HCT116 (cell line): ENCODE data around the gene PCARE. TPM values are rescaled to one million over a fixed set of nuclear protein-coding genes. Genes with fewer than 3 reads are reported as not detected.

ENCODE experiments used
- ATAC-seq: fragments of 200-7000 bp; cut with Tn5 transposase; 2 replicates; pipeline ENCODE4 v1.9.1; 2020; ENCODE audit warnings: mild to moderate bottlenecking, moderate library complexity
- BruUV-seq: library from RNA; stranded (reverse); fragments of 400-500 nt; replicated peaks from 2 replicates; lab custom pipeline; 2021; lab: Mats Ljungman, UMichigan
- CTCF ChIA-PET: fragments of 300-600 bp; sonication (Branson Sonifier 250); formaldehyde crosslinking; loops from one replicate; lab custom pipeline; 2021; ENCODE audit warnings: antibody characterized with exemption; lab: Charles Lee
- POLR2A ChIA-PET: fragments of 300-600, 350-600 bp; sonication (Branson Sonifier 250); formaldehyde crosslinking; loops from one replicate; lab custom pipeline; 2021; ENCODE audit warnings: antibody characterized with exemption; lab: Charles Lee
- RAD21 ChIA-PET, 2 experiments: fragments of 300-600 bp; sonication (Branson Sonifier 250); formaldehyde crosslinking; loops; one replicate each; lab custom pipeline; 2023; ENCODE audit warnings: low total read pairs in 2 of 2; ENCODE audit not compliant: uncharacterized antibody in 2 of 2, unreplicated experiment in 2 of 2, low non-redundant PET in 1 of 2; lab: Charles Lee
- DNase-seq: peaks from one replicate; pipeline ENCODE4 v3.0.0-alpha.2; 2010; ENCODE audit warnings: low read depth, low spot score
- H2AFZ ChIP-seq: fragments of 200-600 bp; shearing (Covaris generic), sonication (generic); 2 replicates; pipeline ENCODE4 v1.6.1; 2017; ENCODE audit warnings: low read depth, mixed run types, mixed read lengths, antibody characterized with exemption, low read length; ENCODE audit not compliant: poor library complexity, severe bottlenecking
- H3K27ac ChIP-seq: 2 replicates; pipeline ENCODE4 v1.5.1; 2012; ENCODE audit warnings: low read depth, low read length
- H3K27me3 ChIP-seq: fragments of 200-600 bp; sonication (generic); 2 replicates; pipeline ENCODE4 v1.6.1; 2016; ENCODE audit warnings: mixed run types, low read length, mixed read lengths; ENCODE audit not compliant: insufficient read depth
- H3K36me3 ChIP-seq, 2 experiments: fragments of 200-500 bp in 1 of 2; fragments of 200-600 bp in 1 of 2; sonication (Bioruptor generic) in 1 of 2; sonication (generic) in 1 of 2; 2 replicates each; pipeline versions ENCODE4 v1.5.1 to v1.6.1; 2014 to 2016; ENCODE audit warnings: low read length in 2 of 2, inconsistent platforms in 1 of 2, mixed read lengths in 1 of 2, mixed run types in 1 of 2; ENCODE audit not compliant: insufficient read depth in 2 of 2, control insufficient read depth in 1 of 2
- H3K4me1 ChIP-seq, 2 experiments: fragments of 200-600 bp in 1 of 2; sonication (generic) in 1 of 2; 2 replicates each; pipeline versions ENCODE4 v1.5.1 to v1.6.1; 2012 to 2017; ENCODE audit warnings: low read length in 2 of 2, inconsistent platforms in 1 of 2, mild to moderate bottlenecking in 1 of 2, mixed read lengths in 1 of 2, mixed run types in 1 of 2, moderate library complexity in 1 of 2; ENCODE audit not compliant: insufficient read depth in 2 of 2, control insufficient read depth in 1 of 2
- H3K4me2 ChIP-seq: fragments of 200-600 bp; sonication (generic); 2 replicates; pipeline ENCODE4 v1.6.1; 2017; ENCODE audit warnings: mixed run types, low read length, mixed read lengths
- H3K4me3 ChIP-seq, 2 experiments: fragments of 200-600 bp in 1 of 2; sonication (generic) in 1 of 2; replicated peaks in 1 of 2; 2 replicates each; pipeline ENCODE4 v1.5.1; 2011 to 2016; ENCODE audit warnings: low read length in 2 of 2, control low read depth in 1 of 2, low read depth in 1 of 2, mild to moderate bottlenecking in 1 of 2, mixed read lengths in 1 of 2, mixed run types in 1 of 2
- H3K79me2 ChIP-seq: fragments of 200-600 bp; sonication (generic); 2 replicates; pipeline ENCODE4 v1.6.1; 2017; ENCODE audit warnings: mild to moderate bottlenecking, mixed run types, low read length, moderate library complexity, mixed read lengths; ENCODE audit not compliant: insufficient read depth
- H3K9ac ChIP-seq: fragments of 200-600 bp; sonication (generic); 2 replicates; pipeline ENCODE4 v1.6.1; 2016; ENCODE audit warnings: low read length, mixed read lengths
- H3K9me2 ChIP-seq: fragments of 200-600 bp; sonication (generic), shearing (Covaris generic); 2 replicates; pipeline ENCODE4 v1.6.1; 2017; ENCODE audit warnings: mixed run types, mild to moderate bottlenecking, moderate library complexity; ENCODE audit not compliant: insufficient read depth
- H3K9me3 ChIP-seq, 2 experiments: fragments of 200-500 bp in 1 of 2; fragments of 200-600 bp in 1 of 2; sonication (Bioruptor generic) in 1 of 2; sonication (generic) in 1 of 2; 2 replicates each; pipeline ENCODE4 v1.6.1; 2014 to 2017; ENCODE audit warnings: low read length in 2 of 2, mixed read lengths in 2 of 2, inconsistent platforms in 1 of 2, low read depth in 1 of 2, mild to moderate bottlenecking in 1 of 2, mixed run types in 1 of 2, moderate library complexity in 1 of 2; ENCODE audit not compliant: control insufficient read depth in 1 of 2, insufficient read depth in 1 of 2
- H4K20me1 ChIP-seq: fragments of 200-600 bp; sonication (generic), shearing (Covaris generic); 2 replicates; pipeline ENCODE4 v1.6.1; 2017; ENCODE audit warnings: mixed run types, mild to moderate bottlenecking, moderate library complexity; ENCODE audit not compliant: insufficient read depth
- ATF3 ChIP-seq: IDR thresholded peaks from 2 replicates; pipeline ENCODE4 v1.6.1; 2012
- CEBPB ChIP-seq: IDR thresholded peaks from 2 replicates; pipeline ENCODE4 v1.6.1; 2012; ENCODE audit warnings: low read depth
- ELF1 ChIP-seq: IDR thresholded peaks from 2 replicates; pipeline ENCODE4 v1.6.1; 2012; ENCODE audit warnings: low read depth, borderline replicate concordance
- EZH2 ChIP-seq: fragments of 200-600 bp; sonication (generic); IDR thresholded peaks from 2 replicates; pipeline ENCODE4 v1.6.1; 2017; ENCODE audit warnings: antibody characterized with exemption, mixed run types
- JUND ChIP-seq: IDR thresholded peaks from 2 replicates; pipeline ENCODE4 v1.6.1; 2012
- RAD21 ChIP-seq: IDR thresholded peaks from 2 replicates; pipeline ENCODE4 v1.6.1; 2012; ENCODE audit warnings: low read depth, mild to moderate bottlenecking
- SIN3A ChIP-seq: IDR thresholded peaks from 2 replicates; pipeline ENCODE4 v1.6.1; 2012; ENCODE audit warnings: low read depth
- SRF ChIP-seq: IDR thresholded peaks from 2 replicates; pipeline ENCODE4 v1.6.1; 2012; ENCODE audit warnings: low read depth
- TCF7L2 ChIP-seq: IDR thresholded peaks from 2 replicates; pipeline ENCODE4 v1.7.0; 2011; ENCODE audit warnings: borderline replicate concordance, inconsistent platforms; ENCODE audit not compliant: insufficient read depth, insufficient read length; ENCODE audit errors: extremely low read depth
- YY1 ChIP-seq: IDR thresholded peaks from 2 replicates; pipeline ENCODE4 v1.6.1; 2011; ENCODE audit warnings: low read length, low read depth, moderate library complexity, mild to moderate bottlenecking; ENCODE audit not compliant: insufficient replicate concordance; ENCODE audit errors: extremely low read depth
- intact Hi-C: fragments of 100-400 bp; cut with micrococcal nuclease; formaldehyde crosslinking; loops from 2 replicates; pipeline ENCODE4 v1.10.0; 2022
- total RNA-seq: library from RNA; stranded (reverse); gene quantifications from one replicate; pipeline ENCODE4 v1.2.1, GENCODE V29; 2021; ENCODE audit not compliant: unreplicated experiment
- TF ChIP-seq, protein P1 (sequence below), 3 experiments: fragments of 200-600 bp in 1 of 3; sonication (generic) in 1 of 3; IDR thresholded peaks in 2 of 3; conservative IDR thresholded peaks in 1 of 3; 2 replicates each; pipeline ENCODE4 v1.5.1; 2012 to 2017; ENCODE audit warnings: low read depth in 2 of 3, low read length in 2 of 3, antibody characterized with exemption in 1 of 3, borderline replicate concordance in 1 of 3, control low read depth in 1 of 3, mild to moderate bottlenecking in 1 of 3, mixed read lengths in 1 of 3, mixed run types in 1 of 3, moderate library complexity in 1 of 3; ENCODE audit not compliant: insufficient read depth in 1 of 3

PCARE gene
- total RNA-seq, 1 experiment from 2014 or later, result not detected

GRCh38 chr2:29032189-29032588 is 42.1 kb downstream of the PCARE start:
- BruUV-seq, result no TSS peak
- Histone ChIP-seq H4K20me1 (no peaks in the 10 kb centered on the region), H3K4me2 (no peak overlapping the region), H3K27me3 (no peaks in the 10 kb centered on the region), H3K27ac (no peak overlapping the region), H3K9me2 (0 out of 2 replicates have a peak, but pooled peaks cover 3% of the 10 kb centered on the region), H3K36me3 (no peaks in the 10 kb centered on the region), H3K4me3 (no peak overlapping the region), H2AFZ (no peak overlapping the region), H3K9ac (no peak overlapping the region), H3K4me1 (peaks cover 11 to 15% of the 10 kb centered on the region in 2 experiments; a peak in 3 of 4 replicates), H3K79me2 (no peaks in the 10 kb centered on the region), H3K9me3 (no peaks in the 10 kb centered on the region)
- ChIA-PET RAD21 (no interaction called here), CTCF (no interaction called here), POLR2A (no interaction called here)
- TF ChIP-seq TCF7L2 (no peak), SRF (no peak), RAD21 (no peak), SIN3A (no peak), JUND (no peak), YY1 (no peak), CEBPB (no peak), EZH2 (no peak), ATF3 (no peak), ELF1 (no peak)
- TF ChIP-seq, protein P1, sequence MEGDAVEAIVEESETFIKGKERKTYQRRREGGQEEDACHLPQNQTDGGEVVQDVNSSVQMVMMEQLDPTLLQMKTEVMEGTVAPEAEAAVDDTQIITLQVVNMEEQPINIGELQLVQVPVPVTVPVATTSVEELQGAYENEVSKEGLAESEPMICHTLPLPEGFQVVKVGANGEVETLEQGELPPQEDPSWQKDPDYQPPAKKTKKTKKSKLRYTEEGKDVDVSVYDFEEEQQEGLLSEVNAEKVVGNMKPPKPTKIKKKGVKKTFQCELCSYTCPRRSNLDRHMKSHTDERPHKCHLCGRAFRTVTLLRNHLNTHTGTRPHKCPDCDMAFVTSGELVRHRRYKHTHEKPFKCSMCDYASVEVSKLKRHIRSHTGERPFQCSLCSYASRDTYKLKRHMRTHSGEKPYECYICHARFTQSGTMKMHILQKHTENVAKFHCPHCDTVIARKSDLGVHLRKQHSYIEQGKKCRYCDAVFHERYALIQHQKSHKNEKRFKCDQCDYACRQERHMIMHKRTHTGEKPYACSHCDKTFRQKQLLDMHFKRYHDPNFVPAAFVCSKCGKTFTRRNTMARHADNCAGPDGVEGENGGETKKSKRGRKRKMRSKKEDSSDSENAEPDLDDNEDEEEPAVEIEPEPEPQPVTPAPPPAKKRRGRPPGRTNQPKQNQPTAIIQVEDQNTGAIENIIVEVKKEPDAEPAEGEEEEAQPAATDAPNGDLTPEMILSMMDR (IDR thresholded peaks at IDR 0.05 in 2 of 3, conservative IDR thresholded peaks at IDR 0.05 in 1 of 3; ENCODE audit: borderline replicate concordance in 1 of 3, insufficient read depth in 1 of 3, low read depth in 2 of 3, low read length in 2 of 3), result no peak
- ATAC-seq (no peak), DNase-seq (no peak)
- intact Hi-C loops, result no loop called here
